Measurements from ENCODE around the gene GRM6. TPM values are rescaled to one million over a fixed set of nuclear protein-coding genes. Genes with fewer than 3 reads are reported as not detected.

Gene GRM6
- total RNA-seq, 3 donors from 2014 or later: not detected

GRCh38 chr5:178940569-178941360 is 54.4 kb downstream of the GRM6 start, which contains the start of gene ZNF454:
Gene ZNF454, plus strand, starts transcription at chr5:178941198. Its CDS starts 1,594 bp downstream, at chr5:178942792.
- Histone ChIP-seq H3K4me1 (no peaks in the 10 kb centered on the region), H3K27ac (peak within 1 kb of the TSS; percentile 71 to 89), H3K36me3 (no peaks in the 10 kb centered on the region), H3K4me3 (peak within 1 kb of the TSS; percentile 58 to 83 (median 69)), H3K27me3 (no peaks in the 10 kb centered on the region), H3K9me3 (peaks cover 40 to 69% of the 10 kb centered on the region in 2 donors)
- peak; percentile 81 to 86 for DNase-seq (ENCODE audit: low spot score in 2 of 2)
- intact Hi-C loops (cut with DNase I; ENCODE audit: low total_unique reads): no loop called here
- TF ChIP-seq POLR2A (IDR thresholded peaks at IDR 0.05) (no peak), POLR2AphosphoS5 (IDR thresholded peaks at IDR 0.05) (no peak), CTCF (IDR thresholded peaks at IDR 0.05) (no peak)

DNA sequence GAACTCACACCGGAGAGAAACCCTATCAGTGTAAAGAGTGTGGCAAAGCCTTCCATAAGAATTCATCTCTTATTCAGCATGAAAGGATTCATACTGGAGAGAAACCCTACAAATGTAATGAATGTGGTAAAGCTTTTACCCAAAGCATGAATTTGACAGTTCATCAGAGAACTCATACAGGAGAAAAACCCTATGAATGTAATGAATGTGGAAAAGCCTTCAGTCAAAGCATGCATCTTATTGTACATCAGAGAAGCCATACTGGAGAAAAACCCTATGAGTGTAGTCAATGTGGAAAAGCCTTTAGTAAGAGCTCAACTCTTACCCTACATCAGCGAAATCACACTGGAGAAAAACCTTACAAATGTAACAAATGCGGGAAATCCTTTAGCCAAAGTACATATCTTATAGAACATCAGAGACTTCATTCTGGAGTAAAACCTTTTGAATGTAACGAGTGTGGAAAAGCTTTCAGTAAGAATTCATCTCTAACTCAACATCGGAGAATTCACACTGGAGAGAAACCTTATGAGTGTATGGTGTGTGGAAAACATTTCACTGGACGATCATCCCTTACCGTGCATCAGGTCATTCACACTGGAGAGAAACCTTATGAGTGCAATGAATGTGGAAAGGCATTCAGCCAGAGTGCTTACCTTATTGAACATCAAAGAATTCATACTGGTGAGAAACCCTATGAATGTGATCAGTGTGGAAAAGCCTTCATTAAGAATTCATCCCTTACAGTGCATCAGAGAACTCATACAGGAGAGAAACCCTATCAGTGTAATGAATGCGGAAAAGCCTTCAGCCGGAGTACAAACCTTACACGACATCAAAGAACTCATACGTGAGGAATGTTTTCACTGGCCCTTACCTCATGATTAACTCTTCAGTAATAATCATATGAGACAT is 63.0 kb downstream of the GRM6 start:
- H3K36me3 ChIP-seq: no peaks in the 10 kb centered on the region
- H3K4me1 ChIP-seq: no peaks in the 10 kb centered on the region
- no peak overlapping the region for H3K4me3 ChIP-seq
- H3K27ac ChIP-seq: no peak overlapping the region
- DNase-seq (ENCODE audit: low spot score in 2 of 2): no peak
- intact Hi-C loops (cut with DNase I; ENCODE audit: low total_unique reads): no loop called here
- H3K27me3 ChIP-seq: no peaks in the 10 kb centered on the region
- no peak for TF ChIP-seq POLR2A (IDR thresholded peaks at IDR 0.05)
- no peak for TF ChIP-seq POLR2AphosphoS5 (IDR thresholded peaks at IDR 0.05)
- no peak for TF ChIP-seq CTCF (IDR thresholded peaks at IDR 0.05)
- peaks cover 96 to 100% of the 10 kb centered on the region in 2 donors for H3K9me3 ChIP-seq

Other genes starting within 250 kb of the GRM6 start
- gene ZNF354B, start 135.4 kb downstream of the GRM6 start, total RNA-seq: 10 to 100 TPM; 15.7 to 40.7 (median 29.8) TPM
- gene ZFP2, start 99.4 kb downstream of the GRM6 start, total RNA-seq: 1 to 10 TPM; 2.1 to 6.7 (median 2.6) TPM
- 1 to 10 TPM; 1.9 to 5.2 (median 4.2) TPM for gene ZNF454, start 54.1 kb downstream of the GRM6 start, total RNA-seq
- 10 to 100 TPM in 1 of 3 donors, 1 to 10 TPM in 2; 4.8 to 13.8 (median 7.9) TPM for gene ZNF879, start 28.5 kb upstream of the GRM6 start, total RNA-seq
- gene ZNF354C, start 65.1 kb upstream of the GRM6 start, total RNA-seq: 10 to 100 TPM in 1 of 3 donors, 1 to 10 TPM in 2; 7.4 to 11.6 (median 8.2) TPM